Stimulated activated naive CD4-positive, alpha-beta T cell (primary cell): Measurements from ENCODE around the gene FADS2.
"Not testable (repeated sequence)": the region's sequence is repeated elsewhere in the genome, so short reads cannot be mapped to it uniquely, and the experiment has no call there.

Source experiments
- DNase-seq, 6 experiments: peaks; one replicate each; lab custom pipeline; 2025; lab: John Stamatoyannopoulos, UW

FADS2 gene

DNA sequence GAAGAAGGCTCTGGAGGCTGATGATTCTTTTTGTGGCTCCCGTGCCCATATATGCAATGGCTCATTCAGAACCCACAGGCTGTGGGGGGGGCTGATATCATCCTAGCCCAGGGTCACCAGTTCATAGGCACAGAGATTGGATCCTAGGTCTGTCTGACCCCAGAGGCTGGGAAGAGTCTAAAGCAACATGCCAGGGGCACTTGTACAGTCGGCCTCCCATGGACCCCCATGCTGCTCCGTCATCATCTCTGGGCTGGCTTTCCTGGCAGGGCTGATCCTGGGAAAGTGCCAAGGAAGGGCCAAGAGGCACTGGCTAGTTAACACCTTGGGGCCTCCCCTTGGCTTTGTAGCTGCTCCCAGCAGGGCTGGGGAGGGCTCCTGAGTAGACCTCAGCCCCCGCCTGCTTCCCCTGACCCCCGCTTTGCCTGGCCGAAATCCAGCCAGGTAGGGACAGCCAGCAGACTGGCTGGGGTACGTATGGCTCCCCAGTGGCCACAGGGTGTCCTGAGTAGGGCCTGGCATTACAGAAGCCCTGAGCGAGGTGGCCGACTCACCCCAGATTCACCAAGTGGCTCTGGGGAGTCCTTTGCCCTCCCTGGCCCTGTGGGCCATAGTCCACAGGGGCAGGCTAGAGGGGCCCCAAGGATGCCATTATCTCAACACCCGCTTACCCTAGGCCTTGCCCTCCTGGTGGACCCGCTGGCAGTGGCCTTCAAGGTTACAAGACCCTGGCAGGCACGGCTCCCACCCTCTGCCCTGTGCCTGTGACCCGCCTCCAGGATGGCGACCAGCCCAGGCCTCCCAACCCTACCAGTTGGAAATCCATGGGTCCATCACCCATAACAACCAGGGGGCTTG is 40.7 kb downstream of the FADS2 start:
- DNase-seq, result no peak

DNA sequence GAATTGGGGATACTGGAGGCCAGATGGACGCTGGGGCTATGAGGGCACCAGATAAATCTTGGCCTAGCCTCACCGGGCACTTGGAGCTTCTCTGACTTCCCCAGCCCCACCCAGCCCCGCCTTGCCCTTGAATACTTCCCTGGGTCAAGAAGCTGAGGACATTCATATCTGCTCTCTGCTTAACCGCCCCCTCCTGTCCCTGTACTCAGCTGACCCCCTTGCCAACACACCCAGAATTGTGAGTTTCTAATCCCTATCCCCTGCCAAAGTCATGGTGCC is 41.3 kb downstream of the FADS2 start:
- DNase-seq, result no peak

DNA sequence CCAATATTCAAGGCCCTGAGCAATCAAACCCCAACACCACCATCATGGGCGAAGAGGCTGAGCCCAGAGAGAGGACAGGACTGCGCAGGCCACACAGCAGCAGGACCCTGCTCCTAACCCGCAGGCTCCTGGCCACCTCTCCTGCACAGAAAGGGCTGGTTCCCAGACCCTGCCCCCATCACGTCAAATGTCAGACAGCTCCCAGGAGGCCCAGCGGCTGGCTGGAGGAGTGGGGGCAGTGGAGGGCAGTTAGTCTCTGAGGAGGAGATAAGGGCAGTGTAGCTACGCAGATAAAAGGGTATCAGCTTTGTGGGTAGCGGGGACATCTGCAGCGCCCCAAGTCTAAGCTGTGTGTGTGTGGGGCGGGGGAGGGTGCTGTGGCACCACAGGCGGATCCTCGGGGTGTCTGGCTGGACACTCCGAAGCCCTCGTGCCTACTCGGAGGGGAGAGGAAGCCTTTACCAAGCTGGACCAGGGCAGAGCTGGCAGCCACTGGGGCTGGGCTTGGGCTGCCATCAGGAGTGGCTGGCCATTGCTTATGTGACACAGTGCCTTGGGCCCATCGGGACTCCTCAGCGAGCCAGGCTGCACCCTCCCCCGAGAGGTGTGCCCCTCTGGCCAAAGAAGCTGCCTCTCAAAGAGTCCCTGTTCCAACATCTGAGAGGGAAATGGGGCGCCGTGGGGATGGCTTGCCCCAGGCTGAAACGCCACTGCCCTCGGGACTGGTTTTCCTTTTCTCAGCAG is 41.8 kb downstream of the FADS2 start:
- no peak for DNase-seq

DNA sequence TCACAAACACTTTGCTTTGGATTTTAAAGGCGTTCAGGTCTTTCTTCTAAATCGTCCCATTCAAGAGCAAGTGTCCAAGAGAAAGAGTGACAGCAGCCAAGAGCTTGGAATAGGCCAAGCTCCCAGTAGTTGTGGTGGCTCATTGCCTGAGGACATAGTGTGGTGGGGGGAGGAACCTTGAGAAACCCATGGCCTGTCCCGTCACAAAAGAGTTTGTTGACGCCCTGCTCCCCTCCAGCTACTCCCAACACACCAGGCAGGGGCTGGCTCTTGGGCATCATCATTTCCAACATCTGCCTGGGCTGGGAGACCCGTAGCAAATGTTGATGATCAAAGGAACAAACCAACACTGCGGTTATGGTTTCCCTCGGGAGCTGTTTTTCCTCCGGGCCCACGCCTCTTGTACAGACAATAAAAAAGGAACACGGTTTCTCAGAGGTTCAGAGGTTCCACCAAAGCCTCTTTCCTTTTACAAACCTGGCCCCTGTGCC is 42.5 kb downstream of the FADS2 start:
- no peak for DNase-seq

DNA sequence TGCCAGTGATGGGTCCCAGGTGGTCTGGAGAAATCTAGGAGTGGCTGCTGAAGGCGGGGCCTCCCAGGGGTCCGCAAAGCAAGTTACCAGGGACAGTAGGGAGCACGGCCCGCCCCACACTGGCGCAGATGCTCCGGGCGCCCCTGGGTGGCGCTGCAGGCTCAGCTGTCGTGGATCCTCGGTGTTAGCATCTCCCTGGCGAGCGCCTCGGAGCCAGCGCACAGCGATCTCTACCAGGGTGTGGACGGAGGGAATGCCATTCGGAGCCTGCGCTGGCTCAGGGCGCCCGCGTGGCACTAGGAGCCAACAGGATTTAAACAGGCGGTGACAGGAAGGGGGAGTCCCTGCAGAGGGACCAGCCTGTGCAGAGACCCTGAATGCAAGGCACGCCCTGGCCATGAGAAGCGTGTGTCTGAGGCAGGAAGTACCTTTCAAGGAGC is 43.1 kb downstream of the FADS2 start:
- peak; percentile 12 to 59 (median 41) for DNase-seq

DNA sequence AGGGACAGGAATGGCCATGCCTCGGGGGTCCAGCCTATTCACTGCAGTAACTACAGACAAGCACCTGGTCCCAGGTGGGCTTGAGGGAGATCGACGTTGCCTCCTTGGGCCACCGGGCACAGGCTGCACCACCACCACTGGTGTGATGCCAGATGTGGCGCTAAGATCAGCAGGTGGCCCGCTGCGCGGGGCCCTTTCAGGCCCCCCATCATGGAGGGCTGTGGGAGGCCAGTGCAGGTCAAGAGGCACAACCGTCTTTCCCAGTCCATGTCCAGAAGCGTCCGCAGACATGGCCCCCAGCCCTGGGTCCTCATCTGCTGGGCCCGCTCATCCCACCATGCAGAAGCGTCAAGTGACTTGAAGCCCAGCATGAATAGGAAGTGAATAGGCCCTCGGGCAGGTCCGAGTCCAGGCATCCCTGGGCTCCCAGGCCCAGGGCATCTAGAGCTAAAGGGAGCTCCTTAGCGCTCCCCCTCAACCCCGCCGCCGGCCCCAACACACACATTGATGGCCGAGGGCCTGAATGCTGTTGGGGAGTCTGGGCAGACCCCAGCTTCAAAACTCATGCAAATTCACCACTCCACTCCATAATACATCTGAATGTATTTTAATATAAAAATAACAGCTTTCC is 45.0 kb downstream of the FADS2 start:
- no peak for DNase-seq

DNA sequence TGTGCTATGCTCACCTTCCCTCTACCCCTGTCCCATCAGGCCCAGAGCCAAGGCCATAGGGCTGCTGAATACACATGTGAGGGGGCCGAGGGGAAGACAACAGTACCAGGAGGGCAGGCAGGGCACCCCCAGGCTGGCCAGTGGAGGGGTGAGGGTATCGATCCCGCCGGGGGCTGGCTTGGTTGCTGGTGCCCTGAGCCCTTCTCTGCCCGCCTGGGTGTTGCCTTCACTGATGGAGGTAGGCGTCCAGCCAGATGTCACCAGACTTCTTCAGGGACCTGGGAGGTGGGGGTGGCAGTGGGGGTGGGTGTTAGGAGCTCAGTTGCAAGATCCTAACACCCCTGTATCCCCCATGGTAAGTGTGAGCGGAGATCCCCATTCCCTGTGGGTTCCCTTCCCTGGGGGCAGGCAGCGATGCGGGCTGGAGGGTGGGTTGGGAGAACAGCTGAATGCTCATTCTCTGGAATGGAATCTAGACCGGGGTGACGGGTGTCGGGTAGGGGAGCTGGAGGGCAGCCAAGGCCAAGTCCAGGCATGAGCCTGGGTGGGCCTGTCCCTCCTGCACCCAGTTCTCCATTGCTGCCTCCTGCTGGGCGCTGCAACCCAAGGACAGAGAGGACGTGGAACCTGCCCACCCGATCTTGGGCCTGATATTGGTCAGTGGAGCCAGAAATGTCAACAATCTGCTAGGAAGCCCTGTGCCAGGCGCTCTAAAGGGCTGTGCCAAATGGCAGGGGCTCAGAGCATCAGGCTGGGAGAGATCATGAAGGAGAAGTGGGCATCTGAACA is 45.7 kb downstream of the FADS2 start:
- no peak for DNase-seq

DNA sequence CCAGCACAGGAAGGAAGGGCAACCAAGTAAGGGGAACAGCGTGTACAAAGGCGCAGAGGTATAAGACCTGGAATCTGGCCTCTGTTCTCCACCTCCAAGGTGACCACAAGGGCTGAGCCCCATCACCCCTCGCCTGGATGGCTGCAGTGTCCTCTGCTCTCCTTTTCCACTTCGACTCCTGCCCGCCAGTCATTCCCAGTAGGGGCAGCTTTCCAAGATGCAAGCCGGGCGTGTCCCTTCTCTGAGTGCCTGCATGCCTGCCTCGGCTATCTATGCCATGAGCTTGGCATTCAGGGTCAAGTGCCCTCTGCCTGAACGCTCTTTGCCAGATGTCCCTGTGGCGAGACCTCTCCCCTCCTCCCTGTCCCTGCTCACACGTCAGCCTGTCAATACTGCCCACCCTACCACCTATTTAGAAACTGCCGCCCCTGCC is 46.3 kb downstream of the FADS2 start:
- DNase-seq, result no peak

DNA sequence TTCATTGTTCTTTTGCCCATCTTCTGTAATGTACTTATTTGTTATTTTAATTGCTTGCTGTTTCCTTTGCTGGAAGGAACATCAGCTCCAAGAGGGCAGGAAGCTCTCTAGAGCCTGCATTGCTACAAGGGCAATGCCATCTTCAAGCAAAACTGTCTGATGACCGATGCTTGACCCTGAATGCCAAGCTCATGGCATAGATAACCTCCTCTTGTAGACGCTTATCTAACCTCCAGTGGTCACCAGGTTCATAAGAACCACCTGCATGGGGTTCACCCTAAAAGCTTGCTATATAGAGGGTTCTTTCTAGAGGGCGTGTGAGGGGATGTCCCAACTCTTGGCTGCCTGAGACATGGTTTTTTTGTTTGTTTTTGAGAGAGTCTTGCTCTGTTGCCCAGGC is 46.8 kb downstream of the FADS2 start:
- DNase-seq, result no peak

DNA sequence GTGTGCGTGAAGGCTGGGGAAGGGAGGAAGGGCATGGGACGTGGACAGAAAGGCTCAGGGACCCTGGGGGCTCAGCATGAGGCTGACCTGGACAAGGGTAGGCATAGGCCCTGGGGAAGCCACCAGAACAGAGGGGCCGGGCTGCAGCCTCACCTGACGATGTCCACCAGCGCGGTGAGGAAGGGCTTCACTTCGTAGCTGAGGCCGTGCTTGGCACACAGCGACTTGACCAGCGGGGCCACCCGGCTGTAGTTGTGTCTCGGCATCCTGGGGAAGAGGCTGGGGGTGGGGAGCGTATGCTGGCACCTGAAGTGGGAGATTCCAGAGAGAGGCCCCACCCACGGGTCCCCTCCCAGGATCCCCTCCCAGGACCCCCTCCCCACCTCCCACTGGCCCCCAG is 47.6 kb downstream of the FADS2 start:
- DNase-seq, result no peak

DNA sequence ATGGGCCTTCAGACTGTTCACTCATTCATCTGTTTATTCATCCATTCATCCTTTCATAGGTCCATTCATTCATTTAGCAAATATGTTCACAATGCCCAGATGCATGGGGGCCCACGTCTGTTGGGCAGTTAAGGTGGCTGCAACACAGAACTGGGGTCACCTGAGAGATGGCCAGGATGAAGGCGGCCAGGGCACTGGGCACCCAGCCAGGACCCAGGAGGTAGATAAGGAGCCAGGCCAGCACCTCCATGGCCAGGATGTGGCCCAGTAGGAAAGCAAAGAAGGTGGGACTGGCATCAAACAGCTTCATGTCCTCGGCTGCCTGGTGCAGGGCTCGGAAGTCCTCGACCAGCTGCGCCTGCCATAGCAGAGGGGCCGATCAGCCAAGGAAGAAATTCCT is 51.1 kb downstream of the FADS2 start:
- no peak for DNase-seq

DNA sequence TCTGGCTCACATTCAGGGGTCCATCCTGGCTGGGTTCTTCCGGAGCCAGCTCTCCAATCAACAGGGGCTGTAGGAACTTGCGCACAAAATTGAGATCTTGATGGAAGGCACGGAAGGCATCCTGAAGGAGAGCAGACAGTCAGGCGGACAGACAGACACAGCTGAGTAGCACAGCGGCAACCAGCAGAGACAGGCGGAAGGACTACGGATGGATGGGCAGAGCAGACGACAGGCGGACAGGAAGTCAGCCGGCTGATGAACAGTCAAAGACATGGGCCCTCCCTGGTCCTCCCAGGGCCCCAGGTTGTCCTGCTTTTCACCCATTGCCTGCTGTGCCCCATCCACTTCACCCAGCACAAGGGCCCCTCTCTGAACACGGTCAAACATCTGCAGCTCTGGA is 51.9 kb downstream of the FADS2 start:
- no peak for DNase-seq

DNA sequence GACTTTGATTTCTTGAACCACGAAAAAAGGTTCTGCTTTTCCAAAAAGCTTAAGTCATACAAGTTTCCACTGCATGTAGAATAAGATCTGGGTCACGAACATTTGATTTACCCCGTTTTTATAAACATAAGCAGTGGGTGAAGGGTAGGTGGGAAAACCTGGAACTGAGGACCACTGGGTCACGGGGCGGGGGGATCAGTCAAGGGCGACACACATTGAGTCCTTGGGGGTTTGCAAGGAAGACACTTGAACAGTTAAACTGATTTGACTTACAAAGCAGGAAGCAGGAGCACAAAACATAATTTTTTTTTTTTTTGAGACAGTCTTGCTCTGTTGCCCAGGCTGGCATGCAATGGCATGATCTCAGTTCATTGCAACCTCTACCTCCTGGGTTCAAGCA is 52.4 kb downstream of the FADS2 start:
- DNase-seq, result no peak

DNA sequence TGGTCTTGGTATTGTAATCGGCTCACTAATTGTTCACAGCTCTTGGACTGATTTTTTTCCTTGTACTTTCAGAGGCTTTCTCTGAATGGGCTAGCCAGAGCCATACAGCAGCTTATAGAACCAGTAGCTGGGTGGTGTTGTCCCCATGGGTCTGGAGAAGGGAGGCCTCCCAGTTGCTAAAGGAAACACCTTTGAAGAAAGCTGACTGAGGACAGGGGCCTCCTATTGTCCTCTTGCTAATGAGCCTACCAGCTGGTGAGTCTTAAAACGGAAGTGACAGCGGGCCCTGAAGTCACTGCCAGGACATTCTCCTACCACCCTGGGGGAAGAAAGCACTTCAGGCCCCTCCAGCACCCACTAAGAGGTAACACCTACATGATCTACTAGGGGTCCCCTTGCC is 53.3 kb downstream of the FADS2 start:
- no peak for DNase-seq

DNA sequence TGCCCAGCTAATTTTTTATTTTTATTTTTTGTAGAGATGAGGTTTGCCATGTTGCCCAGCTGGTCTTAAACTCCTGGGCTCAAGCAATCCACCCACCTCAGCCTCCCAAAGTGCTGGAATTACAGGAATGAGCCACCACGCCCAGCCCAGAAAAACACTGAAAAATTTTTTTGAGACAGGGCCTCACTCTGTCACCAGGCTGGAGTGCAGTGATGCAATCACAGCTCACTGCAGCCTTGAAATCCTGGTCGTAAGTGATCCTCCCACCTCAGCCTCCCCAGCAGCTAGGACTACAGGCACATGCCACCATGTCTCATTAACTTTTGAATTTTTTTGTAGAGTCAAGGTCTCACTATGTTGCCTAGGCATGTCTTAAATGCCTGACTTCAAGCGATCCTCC is 54.2 kb downstream of the FADS2 start:
- not testable (repeated sequence) for DNase-seq

DNA sequence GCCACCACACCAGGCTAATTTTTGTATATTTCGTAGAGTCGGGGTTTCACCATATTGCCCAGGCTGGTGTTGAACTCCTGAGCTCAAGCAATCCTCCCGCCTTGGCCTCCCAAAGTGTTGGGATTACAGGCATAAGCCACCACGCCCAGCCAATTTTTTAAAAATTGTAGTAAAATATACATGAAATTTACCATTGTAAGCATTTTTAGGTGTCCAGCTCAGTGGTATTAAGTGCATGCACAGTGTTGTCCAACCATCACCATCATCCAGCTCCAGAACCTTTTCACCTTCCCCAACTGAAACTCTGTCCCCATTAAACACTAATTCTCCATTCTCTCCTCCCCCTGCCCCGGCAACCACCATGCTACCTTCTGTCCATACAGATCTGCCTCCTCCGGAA is 54.8 kb downstream of the FADS2 start:
- no peak for DNase-seq

DNA sequence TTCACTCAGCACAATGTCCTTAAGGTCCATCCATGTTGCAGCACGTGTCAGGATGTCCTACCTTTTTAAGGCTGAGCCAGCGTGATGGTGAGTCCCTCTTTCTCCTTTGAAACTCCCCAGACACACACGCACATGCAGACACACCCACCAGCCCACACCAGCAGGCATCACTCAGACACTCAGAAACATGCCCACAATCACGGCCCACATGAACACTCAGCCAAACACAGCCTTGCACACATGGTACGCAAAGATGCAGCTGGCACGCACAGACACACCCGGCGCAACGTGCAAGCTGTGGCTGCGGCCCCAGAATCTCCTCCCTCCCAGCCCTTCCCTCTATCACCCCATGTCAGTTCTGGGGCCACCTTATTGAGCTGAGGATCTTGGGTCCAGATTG is 55.2 kb downstream of the FADS2 start:
- DNase-seq, result no peak

DNA sequence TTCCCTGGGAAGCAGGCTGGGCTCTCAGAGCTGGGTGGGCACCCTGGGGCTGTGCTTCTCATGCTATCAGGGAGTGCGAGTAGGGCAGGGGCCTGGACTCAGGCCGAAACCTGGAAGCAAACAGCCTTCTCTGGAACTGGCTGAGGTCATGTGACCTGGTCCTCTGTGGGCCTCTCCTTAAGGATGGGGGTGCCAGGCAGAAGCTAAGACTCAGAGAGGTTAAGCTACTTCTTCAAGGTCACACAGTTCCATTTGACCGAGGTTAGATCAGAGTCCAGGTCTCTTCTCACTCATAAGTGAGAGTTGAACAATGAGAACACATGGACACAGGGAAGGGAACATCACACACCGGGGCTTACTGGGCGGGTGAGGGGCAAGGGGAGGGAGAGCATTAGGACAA is 55.8 kb downstream of the FADS2 start:
- DNase-seq, result no peak

DNA sequence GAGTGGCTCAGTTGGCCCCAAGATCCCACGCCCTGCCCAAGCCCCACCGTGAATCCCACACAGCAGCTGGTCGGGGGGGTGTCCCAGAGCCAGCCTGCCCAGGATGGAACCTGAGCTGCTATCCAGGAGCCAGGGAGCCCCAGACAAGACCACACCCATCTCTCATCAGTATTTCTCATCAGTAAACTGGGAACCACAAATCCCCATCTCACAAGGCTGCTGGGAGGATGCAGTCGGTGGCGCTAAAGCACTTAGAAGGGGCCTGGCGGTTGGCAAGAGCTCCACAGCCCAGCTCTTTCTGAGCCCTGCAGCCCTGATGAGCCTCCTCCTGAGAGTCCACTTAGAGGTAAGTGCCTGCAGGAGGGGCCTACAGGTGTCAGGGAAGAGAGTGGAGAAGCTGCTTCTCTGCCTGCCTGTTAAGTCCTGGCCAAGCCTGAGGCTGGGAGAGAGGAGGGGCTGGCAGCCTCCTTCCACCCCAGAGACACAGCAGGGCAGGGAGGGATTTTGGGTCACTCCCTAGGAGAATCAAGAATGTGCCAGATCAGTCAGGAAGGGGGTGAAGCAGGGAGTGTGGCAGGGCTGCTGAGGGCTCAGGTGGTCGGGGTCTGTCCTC is 57.2 kb downstream of the FADS2 start:
- no peak for DNase-seq

DNA sequence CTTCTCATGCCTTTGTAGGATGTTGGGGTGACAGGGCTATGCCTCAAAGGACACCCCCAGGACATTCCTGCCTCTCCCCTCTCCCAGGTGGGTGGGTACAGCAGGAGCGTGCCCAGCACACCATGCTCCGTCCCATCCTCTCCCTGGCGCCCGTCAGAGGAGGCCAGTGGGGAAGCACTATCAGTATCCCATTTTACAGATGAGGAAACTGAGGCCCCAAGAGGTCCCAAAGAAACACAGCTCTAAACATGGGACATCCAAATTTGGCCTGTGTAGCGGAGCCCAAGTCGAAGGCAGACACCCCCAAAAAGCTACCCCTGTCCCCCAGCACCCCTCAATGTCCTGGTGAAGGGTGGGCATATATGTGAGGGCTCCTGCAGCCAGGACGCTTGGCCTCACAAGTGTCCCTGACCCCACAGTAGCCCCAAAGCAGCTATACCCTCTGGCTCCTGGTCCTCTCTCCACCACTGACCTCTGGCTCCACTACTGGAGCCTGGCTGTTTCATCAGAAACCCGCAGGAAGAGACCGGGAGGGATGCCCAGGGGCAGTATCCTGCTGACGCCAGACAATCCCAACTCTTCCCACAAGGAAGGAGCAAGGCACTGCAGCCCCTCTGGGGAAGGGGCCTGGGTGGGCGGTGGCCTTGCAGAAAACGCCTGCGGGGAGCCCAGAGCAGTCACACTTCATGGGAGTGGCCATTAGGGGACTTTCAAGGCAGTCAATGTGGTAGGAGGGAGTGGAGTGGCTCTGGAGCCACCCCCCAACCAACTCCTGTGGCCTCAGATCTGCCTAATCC is 57.9 kb downstream of the FADS2 start:
- no peak for DNase-seq

DNA sequence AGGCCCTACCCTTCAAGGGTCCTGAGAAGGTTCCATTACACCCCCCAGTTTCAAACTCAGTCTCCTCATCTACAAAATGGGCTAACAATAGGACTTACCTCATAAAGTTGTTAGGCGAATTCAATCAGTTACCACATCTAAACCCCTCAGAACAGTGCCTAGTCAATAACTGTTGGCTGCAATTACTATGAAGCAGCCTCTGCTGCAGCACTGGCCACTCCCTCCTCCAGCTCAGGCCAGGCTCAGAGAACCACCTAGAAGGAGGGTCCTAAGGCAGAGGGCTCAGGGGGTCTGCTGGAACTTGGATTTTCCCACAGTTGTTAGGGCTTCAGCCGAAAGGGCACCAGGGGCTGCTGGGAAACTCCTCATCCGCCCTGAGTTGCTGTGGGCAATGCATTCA is 58.5 kb downstream of the FADS2 start:
- DNase-seq, result no peak
